RWPE2 (cell line): ENCODE data around the gene TRIM7.
A peak's percentile ranks its signal among the peaks of the same experiment; 100 is the strongest.

Experiments used
- ATAC-seq: fragments of 200-7000 bp; cut with Tn5 transposase; 3 replicates; pipeline ENCODE4 v1.9.1; 2021; ENCODE audit warnings: low read depth
- DNase-seq: peaks from one replicate; pipeline ENCODE4 v3.0.0-alpha.2; 2020; ENCODE audit warnings: low spot score
- H3K27ac ChIP-seq: fragments of 450-650 bp; 2 replicates; pipeline ENCODE4 v1.5.1; 2017; ENCODE audit warnings: mild to moderate bottlenecking; ENCODE audit not compliant: poor library complexity, severe bottlenecking
- H3K27me3 ChIP-seq: fragments of 250-450 bp; sonication (Bioruptor Pico); 2 replicates; pipeline ENCODE4 v1.5.1; 2021; ENCODE audit warnings: mild to moderate bottlenecking, moderate library complexity; ENCODE audit not compliant: insufficient read depth, poor library complexity, severe bottlenecking
- H3K36me3 ChIP-seq: fragments of 250-450 bp; sonication (Bioruptor Pico); 2 replicates; pipeline ENCODE4 v1.5.1; 2020; ENCODE audit warnings: low read depth, mild to moderate bottlenecking, moderate library complexity
- H3K4me1 ChIP-seq: fragments of 250-450 bp; sonication (Bioruptor Pico); 2 replicates; pipeline ENCODE4 v1.5.1; 2021; ENCODE audit warnings: mild to moderate bottlenecking, moderate library complexity; ENCODE audit not compliant: insufficient read depth, poor library complexity, severe bottlenecking
- H3K4me3 ChIP-seq: fragments of 250-450 bp; sonication (Bioruptor Pico); 2 replicates; pipeline ENCODE4 v1.5.1; 2021; ENCODE audit warnings: mild to moderate bottlenecking, moderate library complexity; ENCODE audit not compliant: severe bottlenecking
- H3K9me3 ChIP-seq: fragments of 250-450 bp; sonication (Bioruptor Pico); 2 replicates; pipeline ENCODE4 v1.5.1; 2021; ENCODE audit warnings: mild to moderate bottlenecking, moderate library complexity; ENCODE audit not compliant: severe bottlenecking
- CTCF ChIP-seq: fragments of 450-650 bp; IDR thresholded peaks from one replicate; pipeline ENCODE4 v1.5.1; 2017; ENCODE audit warnings: mild to moderate bottlenecking, moderate library complexity; ENCODE audit not compliant: poor library complexity, severe bottlenecking

The TRIM7 gene

GRCh38 chr5:181194489-181195248 lies 10.3 kb downstream of the TRIM7 start:
- H3K27ac ChIP-seq: no peak overlapping the region
- H3K36me3 ChIP-seq: peaks cover 16% of the 10 kb centered on the region; the same call in 1 of the 2 replicates
- no peaks in the 10 kb centered on the region for H3K27me3 ChIP-seq
- TF ChIP-seq CTCF: no peak
- H3K4me3 ChIP-seq: no peak overlapping the region
- ATAC-seq (no peak), DNase-seq (no peak)
- H3K9me3 ChIP-seq: no peaks in the 10 kb centered on the region
- H3K4me1 ChIP-seq: peaks cover 6% of the 10 kb centered on the region

GRCh38 chr5:181193656-181194055 lies 11.3 kb downstream of the TRIM7 start:
- H3K4me3 ChIP-seq: no peak overlapping the region
- no peaks in the 10 kb centered on the region for H3K27me3 ChIP-seq
- DNase-seq (no peak), ATAC-seq (no peak)
- TF ChIP-seq CTCF: no peak
- H3K4me1 ChIP-seq: peaks cover 6% of the 10 kb centered on the region
- peak overlapping the region; percentile 66 for H3K27ac ChIP-seq
- H3K9me3 ChIP-seq: no peaks in the 10 kb centered on the region
- H3K36me3 ChIP-seq: peaks cover 8% of the 10 kb centered on the region; the same call in 1 of the 2 replicates

GRCh38 chr5:181192337-181193046 lies 12.5 kb downstream of the TRIM7 start:
- 0 out of 2 replicates have a peak, but pooled peaks cover 8% of the 10 kb centered on the region for H3K36me3 ChIP-seq
- H3K9me3 ChIP-seq: no peaks in the 10 kb centered on the region
- peak overlapping the region; percentile 66 for H3K27ac ChIP-seq
- H3K4me1 ChIP-seq: peaks cover 6% of the 10 kb centered on the region
- H3K4me3 ChIP-seq: peak overlapping the region; percentile 68
- ATAC-seq: no peak
- no peaks in the 10 kb centered on the region for H3K27me3 ChIP-seq
- TF ChIP-seq CTCF: no peak
- no peak for DNase-seq

- Histone ChIP-seq H3K9me3 (no peaks in the 10 kb centered on the region), H3K27ac (peak overlapping the region; percentile 66), H3K36me3 (0 out of 2 replicates have a peak, but pooled peaks cover 3% of the 10 kb centered on the region), H3K27me3 (no peaks in the 10 kb centered on the region), H3K4me3 (peak overlapping the region; percentile 68), H3K4me1 (peaks cover 12% of the 10 kb centered on the region)
- no peak for TF ChIP-seq CTCF
- peak; percentile 65 for ATAC-seq
- DNase-seq: peak; percentile 97
These were observed 13.3 kb downstream of the TRIM7 start for GRCh38 chr5:181191526-181192336.
